Inflammatory macrophage treated with lipopolysaccharide for 1 hour (primary cell): ENCODE data around the gene SHB.

ENCODE experiments used
- DNase-seq, 2 donors: peaks; one replicate each; pipeline ENCODE4 v3.0.0-alpha.2; 2020 to 2022

SHB gene

DNA sequence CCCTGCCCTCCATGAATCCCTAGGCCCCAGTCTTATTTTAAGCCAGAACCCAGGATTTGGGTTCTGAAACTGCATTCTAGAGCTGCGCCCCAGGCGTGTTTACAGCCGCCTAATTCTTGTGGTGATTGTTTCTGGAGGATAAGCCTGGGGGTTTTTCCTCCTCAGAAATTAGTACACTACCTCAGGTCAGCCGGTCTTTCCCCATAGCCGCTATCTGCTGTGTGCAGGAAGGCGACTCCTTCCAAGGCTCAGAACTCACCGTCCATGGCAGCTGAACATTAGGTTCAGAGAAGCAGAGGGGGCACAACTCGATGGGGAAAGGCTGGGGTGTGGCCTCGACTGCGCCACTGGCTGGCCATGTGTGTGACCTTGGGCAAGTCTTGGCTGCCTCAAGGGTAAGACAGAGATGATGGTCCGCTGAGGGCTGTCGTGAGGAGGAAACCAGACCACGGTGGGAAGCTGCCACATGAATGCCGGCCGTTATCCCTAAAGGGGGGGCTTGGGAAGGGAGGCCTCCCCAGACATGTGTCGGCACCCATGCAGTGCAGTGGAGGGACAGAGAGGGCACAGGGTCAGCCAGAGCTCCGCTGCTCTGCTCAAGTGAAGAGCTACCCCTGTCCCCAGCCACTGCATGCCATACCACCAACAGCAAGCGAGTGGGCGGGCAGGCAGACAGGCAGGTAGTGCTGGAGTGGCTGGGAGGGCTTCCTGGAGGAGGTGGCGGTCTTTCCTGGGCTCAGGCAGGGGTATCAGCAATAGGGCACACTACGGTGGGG lies 28.9 kb downstream of the SHB start:
- DNase-seq: no peak

DNA sequence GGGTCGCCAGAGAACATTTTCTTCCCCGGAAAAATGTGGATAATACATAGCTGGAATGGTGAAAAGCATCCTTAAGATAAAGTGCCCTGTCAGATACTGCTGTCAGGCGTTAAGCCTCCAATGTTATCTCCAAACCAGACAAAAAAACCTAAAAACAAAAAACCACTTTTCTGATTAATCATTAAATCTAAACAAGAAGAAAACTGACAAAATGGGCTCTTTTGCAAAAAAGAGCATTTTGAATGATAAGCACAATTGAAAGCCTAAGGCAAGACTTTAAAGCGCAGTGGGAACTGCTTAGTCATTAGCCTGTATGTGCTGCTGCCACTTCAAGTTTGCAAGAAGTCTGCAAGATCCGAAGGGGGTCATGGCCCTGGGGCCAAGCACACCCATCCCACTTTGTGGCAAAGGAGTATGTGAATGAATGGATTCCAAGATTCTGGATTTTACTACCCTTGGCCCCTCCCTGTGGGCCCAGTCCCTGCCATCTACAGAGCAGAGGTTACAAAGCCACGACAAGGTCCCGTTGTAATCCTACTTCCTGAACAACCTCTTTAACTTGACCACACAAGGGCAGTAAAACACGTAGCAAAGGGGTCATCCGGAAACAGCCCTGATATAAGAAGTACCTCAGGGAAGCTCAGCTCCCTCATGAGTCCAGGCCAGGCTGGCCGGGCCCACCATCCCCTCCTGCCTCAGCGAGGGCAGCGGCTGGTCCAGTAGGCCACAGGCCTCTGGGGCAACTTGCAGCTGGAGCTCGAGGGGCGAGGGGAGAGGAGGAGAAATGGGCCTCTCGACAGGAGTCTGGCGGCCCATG lies 29.7 kb downstream of the SHB start:
- DNase-seq: no peak

DNA sequence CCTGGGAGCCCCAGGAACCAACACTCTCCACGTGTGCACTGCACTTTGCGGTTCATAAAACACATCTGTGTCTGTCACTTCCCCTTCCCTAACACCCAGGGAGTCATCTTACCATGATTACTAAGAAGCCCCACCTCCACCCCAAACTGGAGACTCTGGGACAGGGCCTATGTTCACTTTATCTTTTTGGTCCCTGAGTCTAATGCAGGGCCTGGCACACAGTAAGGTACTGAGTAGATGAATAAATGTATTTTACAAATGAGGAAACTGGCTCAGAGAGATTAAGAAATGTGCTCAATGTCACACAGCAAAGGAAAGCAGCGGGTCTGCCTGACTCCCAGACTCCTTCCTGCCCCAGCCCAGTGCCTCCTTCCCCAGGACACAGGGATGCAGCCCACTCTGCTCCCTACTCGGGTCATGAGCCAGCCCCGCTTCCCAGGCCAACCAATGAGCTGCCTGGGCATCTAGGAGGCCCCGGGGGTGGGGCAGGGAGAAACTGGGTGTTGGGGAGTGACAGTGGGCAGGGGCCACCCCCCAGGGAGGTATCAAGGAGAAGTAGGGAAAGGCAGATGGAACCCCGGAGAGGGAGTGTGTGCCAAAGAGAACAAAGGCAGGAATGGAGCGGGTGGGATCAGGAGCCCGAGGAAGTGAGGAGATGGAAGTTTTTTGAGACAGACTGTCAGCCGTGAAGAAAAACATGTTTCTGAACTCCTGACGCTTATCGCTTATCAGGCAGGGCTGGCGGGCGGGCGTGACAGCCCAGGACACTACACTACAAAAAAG lies 30.5 kb downstream of the SHB start:
- DNase-seq: peak in 1 of 2 donors; percentile 13

DNA sequence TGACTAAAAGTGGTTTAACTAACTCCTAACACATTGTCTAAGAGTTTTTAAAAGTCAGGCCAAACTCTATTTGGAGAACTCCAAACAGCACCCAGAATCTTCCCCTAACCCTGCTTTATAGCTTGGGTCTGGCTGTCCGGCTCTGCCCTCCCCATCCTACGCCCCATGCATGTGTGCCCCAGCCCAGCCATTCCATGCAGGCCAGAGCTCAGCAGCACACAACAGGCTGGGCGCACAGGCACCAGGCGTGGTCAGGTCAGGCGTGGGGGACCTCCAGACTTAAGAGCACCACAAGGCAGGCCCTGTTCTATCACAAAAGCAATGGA lies 31.1 kb downstream of the SHB start:
- DNase-seq: no peak

DNA sequence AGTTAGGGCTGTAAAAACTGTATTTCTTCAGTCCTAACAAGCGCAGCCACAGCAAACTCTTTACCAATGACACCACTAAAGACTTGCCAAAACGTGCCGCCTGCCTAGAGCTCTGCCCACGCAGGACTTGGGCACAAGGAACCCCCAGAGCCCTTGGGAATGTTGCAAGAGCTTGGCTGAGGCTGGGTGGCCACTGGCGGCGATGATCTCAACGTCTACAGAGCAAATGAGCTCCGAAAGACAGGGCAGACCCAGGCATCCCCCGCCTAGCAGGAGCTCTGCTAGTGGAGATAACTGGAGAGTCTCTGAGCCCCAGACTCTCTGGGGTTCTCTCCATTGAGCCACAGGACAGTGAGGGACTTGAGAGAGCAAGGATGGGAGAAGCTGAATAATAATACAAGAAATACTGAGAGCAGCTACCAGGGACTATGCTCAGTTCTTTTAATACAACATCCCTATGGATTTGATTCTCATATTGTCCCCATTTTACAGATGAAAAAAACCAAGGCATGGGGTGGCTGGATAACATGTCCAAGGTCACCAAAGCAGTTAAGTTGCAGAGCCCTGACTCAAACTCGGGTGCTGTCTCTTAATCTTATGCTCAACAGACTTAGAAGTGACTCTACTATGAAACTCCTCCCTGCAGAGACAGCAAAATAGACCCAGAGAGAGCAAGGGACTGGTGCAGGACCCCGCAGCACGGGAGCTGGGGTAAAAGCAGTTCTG lies 32.5 kb downstream of the SHB start:
- DNase-seq: peak in 1 of 2 donors; percentile 76

DNA sequence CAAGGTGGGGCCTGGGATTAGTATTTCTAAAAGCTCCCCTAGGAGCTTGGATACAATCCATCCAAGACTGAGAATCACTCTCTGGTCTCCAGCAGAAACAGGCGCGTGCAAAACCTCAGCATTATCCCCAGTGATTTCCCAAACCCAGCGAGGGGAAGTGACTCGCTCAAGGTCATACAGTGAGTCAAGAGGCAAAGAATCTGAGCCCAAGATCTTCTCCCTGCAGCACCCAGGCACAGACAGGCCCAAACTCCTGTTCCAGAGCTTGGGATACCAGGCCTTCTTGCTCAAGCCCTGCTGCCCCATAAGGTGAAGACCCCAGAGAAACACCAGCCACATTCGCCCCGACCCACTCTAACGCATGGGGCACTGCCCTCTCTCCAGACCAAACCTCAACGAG lies 33.2 kb downstream of the SHB start:
- DNase-seq: peak; percentile 65 to 69

DNA sequence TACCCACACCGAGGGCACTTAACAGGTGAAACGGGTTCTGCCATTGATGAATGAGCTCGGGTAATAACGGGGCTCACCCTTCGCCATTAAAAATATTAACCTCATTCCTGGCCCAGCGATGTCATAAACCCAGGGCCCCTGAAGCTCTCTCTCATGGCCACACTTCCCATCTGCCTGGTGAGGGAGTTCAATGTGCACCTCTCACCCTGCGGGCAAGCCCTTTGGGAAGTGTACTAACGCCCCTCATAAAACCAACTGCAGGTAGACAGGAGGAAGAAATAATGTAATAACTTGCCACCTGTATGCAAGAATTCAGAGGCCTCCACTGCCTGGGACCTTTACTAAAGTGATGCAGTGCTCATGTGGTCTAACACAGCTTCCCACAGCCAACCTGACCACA lies 35.1 kb downstream of the SHB start:
- DNase-seq: no peak

DNA sequence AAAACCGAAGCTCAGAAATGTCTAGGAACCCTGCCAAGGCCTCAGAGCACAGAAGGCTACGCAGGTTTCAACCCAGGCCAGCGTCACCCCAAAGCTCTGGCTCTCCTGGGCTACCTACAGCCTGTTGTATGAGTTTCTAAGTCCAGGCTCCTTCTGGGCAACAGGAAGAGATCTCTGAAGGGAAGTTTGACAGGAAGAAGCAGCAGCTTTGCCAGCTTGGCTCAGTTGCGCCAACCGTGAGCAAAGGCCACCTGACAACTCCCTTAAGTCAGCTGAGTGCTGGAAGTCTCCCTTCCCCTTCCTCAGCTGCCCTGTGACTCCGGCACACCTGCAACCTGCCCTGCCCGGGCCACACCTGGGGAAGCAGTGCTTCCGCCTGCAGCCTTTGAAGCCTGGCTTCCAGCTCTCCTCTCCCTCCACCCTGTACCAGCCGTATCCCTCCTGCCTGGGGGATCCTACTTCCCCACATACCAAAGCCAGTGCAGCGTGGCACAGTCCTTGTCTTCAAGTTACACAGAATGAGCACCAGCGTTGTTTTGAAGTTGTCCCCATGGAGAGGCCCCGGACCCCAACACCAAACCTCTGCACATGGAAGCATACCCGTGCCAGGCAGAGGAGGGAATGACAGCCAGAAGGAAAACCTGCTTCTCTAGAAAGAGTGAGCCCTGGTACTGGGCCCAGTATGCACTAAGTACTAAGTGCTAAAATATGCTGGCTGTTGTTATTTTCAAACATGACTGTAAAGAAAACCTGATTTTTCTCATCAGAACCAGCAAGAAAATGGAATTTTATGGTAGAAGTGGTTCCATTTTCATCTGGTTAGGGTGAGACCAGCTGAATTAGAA lies 36.5 kb downstream of the SHB start:
- no peak for DNase-seq

DNA sequence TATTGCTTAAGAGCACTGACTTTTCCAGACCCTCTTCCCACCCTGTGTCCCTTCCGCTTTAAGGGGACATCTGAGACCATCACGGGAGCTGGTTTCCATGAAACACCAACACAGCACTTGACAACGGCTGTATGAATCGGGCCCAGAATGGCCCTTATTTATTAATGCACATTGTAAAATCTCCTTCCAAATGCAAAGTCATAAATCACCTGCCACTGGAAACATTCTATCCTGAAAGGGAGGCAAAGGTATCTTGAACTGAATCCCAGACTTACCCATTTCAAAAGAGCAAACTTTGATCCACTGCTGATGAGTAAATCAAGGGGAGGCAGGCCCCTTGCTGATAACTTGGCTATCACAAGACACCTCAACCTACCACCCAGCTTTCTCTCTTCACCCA lies 37.4 kb downstream of the SHB start:
- no peak for DNase-seq

DNA sequence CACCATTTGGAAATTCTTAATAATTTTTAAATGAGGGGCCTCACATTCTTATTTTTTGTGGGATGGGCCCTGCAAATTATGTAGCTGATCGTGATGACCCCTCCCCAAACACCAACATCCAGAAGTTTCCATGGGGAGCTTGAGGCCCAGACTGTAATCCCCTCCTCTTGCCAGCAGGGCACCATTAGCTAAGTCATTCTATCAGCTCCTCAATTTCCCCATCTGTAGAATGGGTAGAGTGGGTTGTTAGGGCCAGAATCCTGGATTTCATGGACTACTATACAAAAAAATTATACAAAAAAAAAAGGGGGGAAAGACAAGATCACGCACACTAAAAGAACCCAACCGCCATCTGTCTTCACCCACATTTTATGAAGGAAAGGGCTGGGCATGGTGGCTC lies 38.4 kb downstream of the SHB start:
- DNase-seq: no peak

DNA sequence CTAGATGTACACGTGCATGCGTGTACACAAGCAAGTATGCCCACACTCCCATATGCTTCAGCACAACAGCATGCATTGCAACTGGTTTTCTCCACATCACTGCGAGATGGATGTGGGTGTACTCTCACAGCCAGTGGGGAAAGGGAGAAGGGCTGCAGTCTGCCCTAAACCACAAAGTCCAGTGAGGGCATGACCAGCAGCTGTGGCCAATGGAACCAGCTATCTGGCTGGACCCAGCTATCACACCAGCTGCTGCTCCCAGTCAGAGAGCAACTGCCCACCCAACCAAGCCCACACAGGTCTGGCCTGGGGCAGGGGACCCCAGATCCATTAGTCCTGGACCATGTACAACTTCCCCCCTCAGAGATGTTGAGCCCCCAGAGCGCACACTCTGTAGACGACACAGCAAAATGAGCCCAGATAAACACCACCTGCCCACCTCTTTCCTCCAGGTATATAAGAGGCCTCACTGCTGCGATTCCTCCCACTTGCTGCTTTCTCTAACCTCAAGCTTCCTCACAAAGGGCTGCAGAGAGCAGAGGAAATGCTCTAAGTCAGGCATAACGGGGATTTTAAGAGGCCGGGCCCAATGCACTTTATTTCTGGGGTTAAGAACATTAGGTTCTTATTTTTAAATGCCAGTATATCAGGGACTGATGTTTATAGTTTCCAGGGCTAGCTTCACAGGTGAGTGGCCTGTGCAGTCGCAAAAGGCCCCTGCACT lies 39.0 kb downstream of the SHB start:
- DNase-seq: no peak

DNA sequence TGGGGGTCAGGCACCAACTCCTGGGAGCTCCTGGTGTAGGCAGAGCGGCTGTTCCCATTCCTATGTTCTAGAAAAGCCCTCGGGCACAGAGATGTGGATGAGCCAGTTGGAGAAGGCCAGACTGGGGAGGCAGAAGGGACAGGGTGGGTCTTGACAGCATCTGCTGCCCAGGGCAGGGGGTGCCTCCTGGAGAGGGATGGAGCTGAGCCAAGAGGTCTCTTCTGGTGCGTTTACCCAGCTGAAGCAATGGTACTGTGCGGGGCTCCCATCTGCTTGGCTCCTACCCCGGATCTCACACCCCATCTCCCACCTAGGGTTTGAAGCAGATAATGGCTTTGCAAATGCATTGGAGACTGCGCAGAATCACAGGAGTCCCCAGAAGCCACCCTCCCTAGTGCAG lies 41.3 kb downstream of the SHB start:
- no peak for DNase-seq

DNA sequence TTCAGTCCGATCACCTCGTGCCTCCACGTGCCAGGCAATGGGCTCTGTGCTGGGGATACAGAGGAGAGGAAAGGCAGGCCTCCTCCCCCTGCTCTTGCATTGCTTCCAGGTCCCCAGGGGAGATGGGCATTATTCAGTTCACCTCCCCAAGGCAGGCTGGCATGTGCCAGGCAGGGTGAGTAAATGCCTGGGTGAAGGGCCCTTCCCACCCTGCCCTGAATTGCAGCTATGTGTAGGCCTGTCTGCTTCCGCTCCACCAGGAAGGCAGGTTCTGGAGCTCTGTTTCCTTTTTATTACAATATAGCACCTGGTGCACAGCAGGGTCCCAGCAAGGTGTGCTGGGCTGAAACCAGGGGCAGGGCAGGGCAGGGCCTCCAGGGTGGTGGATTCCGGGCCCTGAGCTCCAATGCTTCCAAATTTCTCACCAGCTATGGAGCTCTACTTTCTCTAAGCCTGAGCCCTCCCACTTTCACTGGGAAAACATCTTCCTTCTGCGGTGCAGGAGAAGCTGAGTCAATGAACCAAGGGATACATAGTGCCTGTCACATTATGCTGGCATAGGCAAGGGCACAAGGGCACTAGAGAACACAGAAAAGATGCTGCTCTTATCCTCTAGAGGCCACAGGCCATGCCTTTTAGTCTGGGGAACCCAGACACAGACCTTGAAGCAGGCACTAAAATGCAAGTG lies 42.0 kb downstream of the SHB start:
- DNase-seq: no peak

DNA sequence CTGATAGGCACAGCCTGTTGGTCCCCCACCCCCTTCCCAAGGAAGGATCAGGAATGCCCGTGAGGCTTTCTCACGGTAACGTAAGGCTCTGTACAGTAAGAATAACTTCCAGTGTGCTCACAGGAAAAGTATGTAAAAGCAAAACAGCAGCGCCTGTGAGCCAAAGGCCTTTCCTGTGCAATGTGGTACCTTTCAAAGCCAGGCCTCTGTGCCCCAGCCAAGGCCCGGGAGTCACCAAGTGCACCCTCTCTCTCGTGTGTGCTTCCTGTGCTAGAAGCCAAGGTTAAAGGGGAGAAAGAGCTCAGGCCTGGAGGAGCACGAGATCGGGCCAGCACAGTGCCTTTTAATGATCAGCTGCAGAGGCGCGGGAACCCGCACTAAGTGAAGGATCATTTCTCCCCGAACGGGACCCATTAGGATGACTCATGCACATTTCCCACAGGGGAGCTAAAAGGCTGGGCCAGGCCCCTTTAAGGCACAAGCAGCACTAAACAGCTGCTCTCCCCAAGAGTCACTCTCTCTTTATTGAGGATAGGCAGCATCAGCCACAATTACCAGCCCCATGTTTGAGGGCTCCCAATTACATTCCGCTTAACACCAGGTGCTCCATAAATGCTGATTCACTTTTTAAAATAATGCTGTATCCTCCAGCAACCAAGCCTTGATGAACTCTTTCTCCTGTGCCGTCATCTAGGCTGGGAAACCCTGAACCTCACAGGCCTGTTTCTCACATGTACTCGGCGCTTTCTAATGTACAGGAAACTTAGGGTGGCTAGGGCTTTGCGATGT lies 42.8 kb downstream of the SHB start:
- DNase-seq: no peak

DNA sequence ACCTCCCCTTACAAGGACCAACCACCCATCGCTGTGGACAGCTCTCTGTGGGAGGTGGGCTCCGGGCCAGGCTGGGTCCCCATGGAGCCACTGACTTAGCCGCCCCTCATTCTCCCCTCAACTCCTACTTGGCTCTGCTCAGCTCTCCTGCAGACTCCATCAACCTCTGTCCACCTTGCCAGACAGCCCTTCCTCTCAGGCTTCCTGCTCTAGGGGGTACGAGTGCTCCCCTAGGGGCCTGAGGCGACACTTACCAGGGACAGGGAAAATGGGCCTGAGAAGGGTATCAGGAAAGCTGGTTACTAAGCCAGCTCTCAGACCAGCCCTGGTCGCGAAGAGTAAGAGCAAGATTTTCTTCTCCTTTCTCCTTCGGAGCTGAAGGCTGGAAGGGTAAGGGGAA lies 43.9 kb downstream of the SHB start:
- DNase-seq: no peak

DNA sequence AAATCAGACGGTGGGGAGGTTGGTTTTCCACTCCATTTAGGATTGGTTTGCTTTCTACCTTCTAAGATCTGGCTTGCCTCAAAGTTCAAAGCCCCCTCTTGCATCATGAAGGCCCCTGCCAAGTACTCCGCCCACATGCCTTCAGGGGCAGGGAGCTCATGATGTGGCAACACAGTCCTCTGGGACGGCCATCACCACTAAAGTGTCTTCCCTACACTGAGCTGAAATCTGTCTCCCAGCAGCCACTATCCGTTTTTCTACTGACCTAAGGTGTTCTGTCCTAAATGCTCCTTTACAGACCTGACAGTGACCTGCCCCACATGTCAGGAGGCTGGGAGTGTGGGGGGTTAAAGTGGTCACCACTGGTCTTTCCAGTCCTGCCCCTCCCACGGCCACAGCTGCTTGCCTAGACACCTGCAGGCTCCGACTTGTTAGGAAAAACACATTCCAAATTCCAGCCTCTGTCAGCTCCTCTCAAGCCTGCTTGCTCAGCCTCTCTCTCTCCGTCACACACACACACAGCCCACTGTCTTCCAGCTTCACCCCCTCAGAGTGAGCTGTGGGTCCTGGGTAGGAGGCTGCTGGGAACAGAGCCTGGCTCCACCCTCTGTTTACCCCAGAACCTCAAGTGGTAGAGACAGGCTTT lies 44.9 kb downstream of the SHB start:
- no peak for DNase-seq

DNA sequence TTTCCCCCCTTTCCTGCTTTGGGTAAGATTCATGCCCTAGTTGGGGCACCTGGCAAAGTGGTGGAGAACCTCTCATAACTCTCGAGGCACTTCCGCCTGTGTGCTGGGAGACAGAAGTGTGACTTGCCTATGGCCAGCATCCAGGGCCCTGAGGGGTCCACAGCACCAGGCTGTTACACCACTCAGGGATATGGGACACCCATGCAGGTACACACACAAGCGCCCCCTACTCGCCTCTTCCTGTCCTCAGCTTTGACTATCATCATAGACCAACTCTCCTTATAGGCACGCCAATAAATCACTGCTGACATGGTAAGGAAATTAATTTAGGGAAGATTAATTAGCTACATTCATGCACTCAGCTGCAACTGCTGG lies 45.4 kb downstream of the SHB start:
- DNase-seq: no peak

DNA sequence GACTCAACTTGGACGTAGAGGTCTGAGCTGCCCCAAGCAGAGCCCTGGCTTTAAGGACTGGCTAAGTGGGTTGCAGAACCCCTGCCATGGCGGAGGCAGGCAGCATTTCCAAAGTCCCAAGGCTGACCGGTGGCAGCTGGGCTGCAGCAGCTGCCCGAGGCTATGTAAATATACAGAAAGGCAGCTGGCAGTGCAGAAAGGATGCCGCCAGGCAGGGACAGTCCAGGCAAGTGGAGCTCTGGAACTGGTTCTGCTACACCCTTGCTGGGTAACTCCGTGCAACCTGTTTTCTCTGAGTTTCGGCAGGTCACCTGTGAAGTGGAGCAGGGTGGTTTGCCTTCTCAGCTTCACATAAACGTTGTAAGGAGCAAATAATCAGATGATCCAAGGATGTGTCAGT lies 46.0 kb downstream of the SHB start:
- no peak for DNase-seq

DNA sequence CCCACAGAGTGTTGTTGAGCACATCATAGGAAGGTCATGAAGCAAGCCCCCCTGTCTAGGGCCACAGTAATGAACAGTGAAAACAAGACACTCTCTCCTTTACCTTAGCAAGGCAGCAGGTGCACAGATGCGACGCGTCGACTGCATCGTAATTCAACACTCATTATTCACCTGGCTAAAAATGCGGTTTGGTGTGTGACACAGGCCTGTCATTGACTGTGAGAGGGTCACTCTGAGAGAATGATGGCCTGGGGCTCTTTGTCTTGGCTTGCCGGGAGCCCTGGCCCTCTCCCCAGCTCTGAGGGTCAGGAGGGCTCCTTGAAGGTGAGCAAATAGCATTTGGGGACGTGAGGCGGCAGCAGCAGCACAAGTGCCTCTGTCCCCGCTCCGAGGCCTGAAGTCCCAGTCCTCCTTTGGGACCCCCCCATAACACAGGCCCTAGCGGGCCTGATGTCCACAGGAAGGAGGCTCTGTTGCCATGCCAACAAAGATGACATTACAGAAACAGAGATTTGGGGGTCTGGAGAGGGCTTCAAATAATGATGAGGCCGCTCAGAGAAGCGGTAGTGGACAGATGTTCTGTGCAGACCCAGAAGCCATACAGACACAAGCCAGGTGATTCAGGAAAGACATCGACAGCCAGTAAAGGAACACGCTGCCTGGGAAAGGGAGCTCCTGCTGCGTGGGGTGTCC lies 46.7 kb downstream of the SHB start:
- DNase-seq: no peak
